H9 (cell line): ENCODE results near the gene GIT2. TPM values are rescaled to one million over a fixed set of nuclear protein-coding genes. Genes with fewer than 3 reads are reported as not detected.

ENCODE experiments used
- DNase-seq: peaks from one replicate; pipeline ENCODE4 v3.0.0-alpha.2; 2017
- H2AFZ ChIP-seq: one replicate; pipeline ENCODE4 v1.6.1; 2013; ENCODE audit warnings: mild to moderate bottlenecking, low read length, control low read depth, moderate library complexity
- H2AK5ac ChIP-seq: 2 replicates; pipeline ENCODE4 v1.6.1; 2013; ENCODE audit warnings: low read length, control low read depth, mixed read lengths; ENCODE audit not compliant: insufficient read length
- H2BK120ac ChIP-seq: one replicate; pipeline ENCODE4 v1.6.1; 2013; ENCODE audit warnings: low read depth, mild to moderate bottlenecking, low read length, control low read depth, inconsistent platforms; ENCODE audit not compliant: poor library complexity, severe bottlenecking
- H2BK12ac ChIP-seq: 2 replicates; pipeline ENCODE4 v1.6.1; 2013; ENCODE audit warnings: low read length, control low read depth, mixed read lengths, low read depth; ENCODE audit not compliant: insufficient read length
- H2BK15ac ChIP-seq: 2 replicates; pipeline ENCODE4 v1.6.1; 2013; ENCODE audit warnings: low read depth, low read length, control low read depth
- H2BK20ac ChIP-seq: one replicate; pipeline ENCODE4 v1.6.1; 2013; ENCODE audit warnings: low read depth, mild to moderate bottlenecking, low read length, control low read depth, inconsistent platforms; ENCODE audit not compliant: poor library complexity, severe bottlenecking
- H2BK5ac ChIP-seq: 2 replicates; pipeline ENCODE4 v1.6.1; 2013; ENCODE audit warnings: low read length, control low read depth, mixed read lengths; ENCODE audit not compliant: insufficient read length
- H3K14ac ChIP-seq: 2 replicates; pipeline ENCODE4 v1.6.1; 2013; ENCODE audit warnings: low read length, control low read depth; ENCODE audit not compliant: insufficient read depth
- H3K18ac ChIP-seq: 2 replicates; pipeline ENCODE4 v1.6.1; 2013; ENCODE audit warnings: low read depth, mild to moderate bottlenecking, mixed read lengths, low read length, control low read depth; ENCODE audit not compliant: insufficient read length
- H3K23ac ChIP-seq: 2 replicates; pipeline ENCODE4 v1.6.1; 2013; ENCODE audit warnings: low read length, control low read depth, mixed read lengths, low read depth; ENCODE audit not compliant: insufficient read length
- H3K23me2 ChIP-seq: 2 replicates; pipeline ENCODE4 v1.6.1; 2013; ENCODE audit warnings: low read depth, mild to moderate bottlenecking, mixed read lengths, low read length, control low read depth; ENCODE audit not compliant: insufficient read length, poor library complexity, severe bottlenecking
- H3K27ac ChIP-seq: 2 replicates; pipeline ENCODE4 v1.5.1; 2013; ENCODE audit warnings: low read length, control low read depth, mixed read lengths, low read depth; ENCODE audit not compliant: insufficient read length
- H3K27me3 ChIP-seq: 2 replicates; pipeline ENCODE4 v1.6.1; 2013; ENCODE audit warnings: low read length, control low read depth, inconsistent platforms; ENCODE audit not compliant: insufficient read depth
- H3K4ac ChIP-seq: 2 replicates; pipeline ENCODE4 v1.6.1; 2013; ENCODE audit warnings: low read depth, mild to moderate bottlenecking, control low read depth, inconsistent platforms, low read length, moderate library complexity
- H3K4me1 ChIP-seq: 2 replicates; pipeline ENCODE4 v1.6.1; 2013; ENCODE audit warnings: low read length, control low read depth, inconsistent platforms; ENCODE audit not compliant: insufficient read depth
- H3K4me2 ChIP-seq: 2 replicates; pipeline ENCODE4 v1.6.1; 2013; ENCODE audit warnings: low read length, control low read depth, mixed read lengths; ENCODE audit not compliant: insufficient read length, insufficient read depth
- H3K56ac ChIP-seq: 2 replicates; pipeline ENCODE4 v1.6.1; 2013; ENCODE audit warnings: low read depth, mild to moderate bottlenecking, mixed read lengths, low read length, control low read depth; ENCODE audit not compliant: insufficient read length
- H3K79me1 ChIP-seq: 2 replicates; pipeline ENCODE4 v1.6.1; 2013; ENCODE audit warnings: low read depth, mild to moderate bottlenecking, moderate library complexity, low read length, control low read depth, inconsistent platforms; ENCODE audit not compliant: insufficient read depth, poor library complexity, severe bottlenecking
- H3K79me2 ChIP-seq: 2 replicates; pipeline ENCODE4 v1.6.1; 2013; ENCODE audit warnings: low read length, control low read depth, inconsistent platforms; ENCODE audit not compliant: insufficient read depth
- H3K9ac ChIP-seq: 2 replicates; pipeline ENCODE4 v1.6.1; 2013; ENCODE audit warnings: low read length, control low read depth, mixed read lengths; ENCODE audit not compliant: insufficient read length; ENCODE audit errors: extremely low read depth
- H3K9me3 ChIP-seq: one replicate; pipeline ENCODE4 v1.6.1; 2013; ENCODE audit warnings: low read depth, low read length, inconsistent platforms; ENCODE audit not compliant: control insufficient read depth
- H3T11ph ChIP-seq: one replicate; pipeline ENCODE4 v1.6.1; 2013; ENCODE audit warnings: mild to moderate bottlenecking, low read length, control low read depth, inconsistent platforms
- H4K20me1 ChIP-seq: one replicate; pipeline ENCODE4 v1.6.1; 2013; ENCODE audit not compliant: control insufficient read depth, insufficient read length, insufficient read depth
- H4K5ac ChIP-seq: 2 replicates; pipeline ENCODE4 v1.6.1; 2013; ENCODE audit warnings: low read depth, mild to moderate bottlenecking, mixed read lengths, low read length, control low read depth; ENCODE audit not compliant: insufficient read length
- H4K8ac ChIP-seq: replicated peaks from 2 replicates; pipeline ENCODE4 v1.6.1; 2013; ENCODE audit warnings: low read length, control low read depth, mixed read lengths, low read depth; ENCODE audit not compliant: insufficient read length
- H4K91ac ChIP-seq: 2 replicates; pipeline ENCODE4 v1.6.1; 2013; ENCODE audit warnings: low read depth, mild to moderate bottlenecking, moderate library complexity, mixed read lengths, low read length, control low read depth; ENCODE audit not compliant: insufficient read length
- H3K27ac Mint-ChIP-seq, 3 experiments: 2 replicates in 2 of 3; 3 replicates in 1 of 3; pipeline ENCODE4 v1.8.0; 2020 to 2021; ENCODE audit warnings: mixed read lengths in 3 of 3, mild to moderate bottlenecking in 1 of 3, moderate library complexity in 1 of 3
- H3K27me3 Mint-ChIP-seq: 2 replicates; pipeline ENCODE4 v1.8.0; 2021; ENCODE audit warnings: low read depth, mild to moderate bottlenecking, moderate library complexity, mixed read lengths
- H3K36me3 Mint-ChIP-seq, 3 experiments: 2 replicates in 2 of 3; 3 replicates in 1 of 3; pipeline ENCODE4 v1.8.0; 2020 to 2021; ENCODE audit warnings: low read depth in 3 of 3, mixed read lengths in 3 of 3; ENCODE audit not compliant: insufficient read depth in 1 of 3
- H3K4me1 Mint-ChIP-seq, 2 experiments: 2 replicates each; pipeline ENCODE4 v1.8.0; 2020; ENCODE audit warnings: mixed read lengths in 2 of 2
- H3K4me3 Mint-ChIP-seq, 2 experiments: 2 replicates in 1 of 2; 3 replicates in 1 of 2; pipeline ENCODE4 v1.8.0; 2020 to 2021; ENCODE audit warnings: mild to moderate bottlenecking in 2 of 2, mixed read lengths in 2 of 2, moderate library complexity in 1 of 2
- H3K9me3 Mint-ChIP-seq, 2 experiments: 2 replicates in 1 of 2; 3 replicates in 1 of 2; pipeline ENCODE4 v1.8.0; 2020; ENCODE audit warnings: mild to moderate bottlenecking in 2 of 2, mixed read lengths in 2 of 2, moderate library complexity in 1 of 2
- CTCF ChIP-seq: fragments of 200-600 bp; sonication (generic); conservative IDR thresholded peaks from 3 replicates; pipeline ENCODE4 v1.8.0; 2021; ENCODE audit warnings: antibody characterized with exemption, mild to moderate bottlenecking
- whole genome bisulfite sequencing: extraction: QIAGEN DNeasy Blood & Tissue Kit; methylation state at CpG from one replicate; pipeline ENCODE4 v1.1.7; 2013; ENCODE audit warnings: missing lambda C conversion rate, low lambda C conversion rate, mixed read lengths; ENCODE audit not compliant: insufficient read length; ENCODE audit errors: extremely low coverage; 5-methylcytosine and 5-hydroxymethylcytosine counted together
- total RNA-seq: library from RNA; stranded (reverse); gene quantifications from 2 replicates; pipeline ENCODE4 v1.2.1, GENCODE V29; 2021

The GIT2 gene
- total RNA-seq, 1 experiment from 2014 or later, result 27.0 TPM

- Histone ChIP-seq H2AFZ (no peak overlapping the region), H2BK5ac (no peak overlapping the region), H2BK15ac (no peak overlapping the region), H3T11ph (no peak overlapping the region), H3K9me3 (no peaks in the 10 kb centered on the region), H2BK20ac (no peak overlapping the region), H2BK120ac (no peak overlapping the region), H3K4ac (no peak overlapping the region), H4K91ac (no peak overlapping the region), H3K4me1 (no peaks in the 10 kb centered on the region), H3K23me2 (no peaks in the 10 kb centered on the region), H3K9ac (no peak overlapping the region), H2AK5ac (no peak overlapping the region), H3K27me3 (no peaks in the 10 kb centered on the region), H3K27ac (no peak overlapping the region), H4K8ac (no peak overlapping the region), H3K79me2 (no peaks in the 10 kb centered on the region), H3K4me2 (no peak overlapping the region), H3K79me1 (no peaks in the 10 kb centered on the region), H3K14ac (no peak overlapping the region), H2BK12ac (no peak overlapping the region), H3K18ac (no peak overlapping the region), H4K5ac (no peak overlapping the region), H4K20me1 (no peaks in the 10 kb centered on the region), H3K23ac (no peak overlapping the region), H3K56ac (no peak overlapping the region)
- no CpG with 5 or more reads among the region's 4 CpGs for WGBS
- Mint-ChIP-seq H3K27ac (no peak overlapping the region; a peak in 1 of 7 replicates), H3K36me3 (peaks cover 16 to 80% (median 31%) of the 10 kb centered on the region in 3 experiments; a peak in 6 of 7 replicates), H3K4me1 (no peaks in the 10 kb centered on the region), H3K27me3 (no peaks in the 10 kb centered on the region; the same call in 1 of the 2 replicates), H3K9me3 (no peaks in the 10 kb centered on the region), H3K4me3 (no peak overlapping the region)
- no peak for TF ChIP-seq CTCF
- no peak for DNase-seq
Measured at GRCh38 chr12:109916045-109916444, 80.1 kb downstream of the GIT2 start.
